HepG2 (cell line): ENCODE measurements around the gene PTK7. TPM values are rescaled to one million over a fixed set of nuclear protein-coding genes. Genes with fewer than 3 reads are reported as not detected.

ENCODE experiments used
- CENPT ChIP-seq: sonication (generic); formaldehyde crosslinking; IDR thresholded peaks from 2 replicates; pipeline ENCODE4 v1.8.0; 2022; ENCODE audit warnings: low read depth, mild to moderate bottlenecking, moderate library complexity, missing genetic modification reagents
- IRF2 ChIP-seq: IDR thresholded peaks from 2 replicates; pipeline ENCODE4 v1.6.1; 2018; ENCODE audit warnings: missing genetic modification reagents, missing compliant biosample characterization
- NAIF1 ChIP-seq: sonication (generic); formaldehyde crosslinking; IDR thresholded peaks from 2 replicates; pipeline ENCODE4 v1.5.0; 2020; ENCODE audit warnings: mild to moderate bottlenecking, missing genetic modification reagents, borderline replicate concordance
- SKI ChIP-seq: fragments of 450-650 bp; IDR thresholded peaks from one replicate; pipeline ENCODE4 v1.6.1; 2018; ENCODE audit warnings: mild to moderate bottlenecking; ENCODE audit not compliant: partially characterized antibody
- ZNF17 ChIP-seq: sonication (generic); formaldehyde crosslinking; IDR thresholded peaks from 2 replicates; pipeline ENCODE4 v1.5.0; 2020; ENCODE audit warnings: mild to moderate bottlenecking, missing genetic modification reagents
- polyA plus RNA-seq, 8 experiments: library from polyadenylated mRNA; depleted of rRNA in 3 of 8; stranded (reverse) in 7 of 8; unstranded in 1 of 8; fragments of >200 nt; fragmentation: Illumina TruSeq in 4 of 8; extraction: Trizol in 4 of 8; gene quantifications; 2 replicates each; pipeline versions ENCODE4 v1.2.1 to v1.2.3, GENCODE V29; 2011 to 2016; ENCODE audit warnings: low read depth in 4 of 8, missing spikeins in 1 of 8, mixed read lengths in 1 of 8; ENCODE audit not compliant: insufficient read depth in 1 of 8
- total RNA-seq, 5 experiments: library from RNA; depleted of rRNA; stranded (reverse); fragments of >200 nt; fragmentation: Illumina TruSeq; extraction: Trizol; gene quantifications; 2 replicates each; pipeline ENCODE4 v1.2.3, GENCODE V29; 2016; ENCODE audit warnings: low read depth in 1 of 5
- TF ChIP-seq, protein P1 (sequence below): sonication (generic); formaldehyde crosslinking; IDR thresholded peaks from 2 replicates; pipeline ENCODE4 v1.4.0; 2020; ENCODE audit warnings: missing genetic modification reagents, borderline replicate concordance
- TF ChIP-seq, protein P2 (sequence below): sonication (generic); formaldehyde crosslinking; IDR thresholded peaks from 2 replicates; pipeline ENCODE4 v1.5.0; 2020; ENCODE audit warnings: mild to moderate bottlenecking, missing genetic modification reagents
- TF ChIP-seq, protein P3 (sequence below): sonication (generic); formaldehyde crosslinking; IDR thresholded peaks from 2 replicates; pipeline ENCODE4 v1.4.0; 2020; ENCODE audit warnings: mild to moderate bottlenecking, missing genetic modification reagents
- TF ChIP-seq, protein P4 (sequence below): sonication (generic); formaldehyde crosslinking; IDR thresholded peaks from 2 replicates; pipeline ENCODE4 v1.4.0; 2020; ENCODE audit warnings: missing genetic modification reagents
- TF ChIP-seq, protein P5 (sequence below): sonication (generic); formaldehyde crosslinking; IDR thresholded peaks from 2 replicates; pipeline ENCODE4 v1.5.0; 2020; ENCODE audit warnings: missing genetic modification reagents, mild to moderate bottlenecking, borderline replicate concordance
- TF ChIP-seq, protein P6 (sequence below): sonication (generic); formaldehyde crosslinking; IDR thresholded peaks from 2 replicates; pipeline ENCODE4 v1.8.1; 2023; ENCODE audit warnings: missing genetic modification reagents, inconsistent platforms, borderline replicate concordance

PTK7 gene
- total and polyA plus RNA-seq, 2 of the 13 experiments (the other 11 are each of a cell fraction or from before 2014, with no cell fraction given): 98.5 to 99.8 TPM

DNA sequence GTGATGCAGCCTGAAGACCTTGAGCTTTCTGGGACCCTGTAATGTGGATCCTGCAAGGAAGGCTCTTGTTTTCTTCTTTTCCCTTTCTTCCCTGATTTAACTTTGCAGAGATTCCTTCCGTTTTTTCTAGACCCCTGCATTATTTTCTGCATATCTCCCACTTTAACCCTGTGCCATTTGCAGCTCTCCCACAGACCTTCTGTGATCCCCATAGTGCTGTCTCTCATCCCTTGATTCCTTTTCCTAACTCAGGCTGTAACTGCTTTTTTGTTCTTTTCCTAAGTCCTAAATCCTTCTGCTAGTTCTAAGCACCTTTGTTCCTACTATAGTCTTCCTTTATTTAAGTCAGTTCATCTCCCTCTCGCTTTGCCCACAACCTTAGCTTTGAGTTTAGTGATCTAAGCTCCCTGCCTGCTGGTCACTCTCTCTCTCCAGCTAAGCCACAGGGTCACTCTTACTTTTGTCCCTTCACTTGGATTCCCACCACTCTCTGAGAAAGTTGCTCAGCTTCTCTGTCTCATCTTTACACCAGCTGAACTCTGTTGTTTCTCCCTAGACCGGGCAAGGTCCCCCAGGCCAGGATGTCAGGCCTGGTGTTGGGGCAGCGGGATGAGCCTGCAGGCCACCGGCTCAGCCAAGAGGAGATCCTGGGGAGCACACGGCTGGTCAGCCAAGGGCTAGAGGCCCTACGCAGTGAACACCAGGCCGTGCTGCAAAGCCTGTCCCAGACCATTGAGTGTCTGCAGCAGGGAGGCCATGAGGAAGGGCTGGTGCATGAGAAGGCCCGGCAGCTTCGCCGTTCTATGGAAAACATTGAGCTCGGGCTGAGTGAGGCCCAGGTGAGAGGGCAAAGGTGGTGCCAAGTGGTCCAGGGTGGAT is 15.1 kb upstream of the PTK7 start (continued):
- TF ChIP-seq, protein P1, sequence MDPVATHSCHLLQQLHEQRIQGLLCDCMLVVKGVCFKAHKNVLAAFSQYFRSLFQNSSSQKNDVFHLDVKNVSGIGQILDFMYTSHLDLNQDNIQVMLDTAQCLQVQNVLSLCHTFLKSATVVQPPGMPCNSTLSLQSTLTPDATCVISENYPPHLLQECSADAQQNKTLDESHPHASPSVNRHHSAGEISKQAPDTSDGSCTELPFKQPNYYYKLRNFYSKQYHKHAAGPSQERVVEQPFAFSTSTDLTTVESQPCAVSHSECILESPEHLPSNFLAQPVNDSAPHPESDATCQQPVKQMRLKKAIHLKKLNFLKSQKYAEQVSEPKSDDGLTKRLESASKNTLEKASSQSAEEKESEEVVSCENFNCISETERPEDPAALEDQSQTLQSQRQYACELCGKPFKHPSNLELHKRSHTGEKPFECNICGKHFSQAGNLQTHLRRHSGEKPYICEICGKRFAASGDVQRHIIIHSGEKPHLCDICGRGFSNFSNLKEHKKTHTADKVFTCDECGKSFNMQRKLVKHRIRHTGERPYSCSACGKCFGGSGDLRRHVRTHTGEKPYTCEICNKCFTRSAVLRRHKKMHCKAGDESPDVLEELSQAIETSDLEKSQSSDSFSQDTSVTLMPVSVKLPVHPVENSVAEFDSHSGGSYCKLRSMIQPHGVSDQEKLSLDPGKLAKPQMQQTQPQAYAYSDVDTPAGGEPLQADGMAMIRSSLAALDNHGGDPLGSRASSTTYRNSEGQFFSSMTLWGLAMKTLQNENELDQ (CRISPR knock-in tag): peak; percentile 76; the same call in 1 of the 2 replicates
- TF ChIP-seq NAIF1 (CRISPR knock-in tag): peak; percentile 48; the same call in 1 of the 2 replicates
- TF ChIP-seq IRF2 (CRISPR knock-in tag): no peak
- TF ChIP-seq, protein P2, sequence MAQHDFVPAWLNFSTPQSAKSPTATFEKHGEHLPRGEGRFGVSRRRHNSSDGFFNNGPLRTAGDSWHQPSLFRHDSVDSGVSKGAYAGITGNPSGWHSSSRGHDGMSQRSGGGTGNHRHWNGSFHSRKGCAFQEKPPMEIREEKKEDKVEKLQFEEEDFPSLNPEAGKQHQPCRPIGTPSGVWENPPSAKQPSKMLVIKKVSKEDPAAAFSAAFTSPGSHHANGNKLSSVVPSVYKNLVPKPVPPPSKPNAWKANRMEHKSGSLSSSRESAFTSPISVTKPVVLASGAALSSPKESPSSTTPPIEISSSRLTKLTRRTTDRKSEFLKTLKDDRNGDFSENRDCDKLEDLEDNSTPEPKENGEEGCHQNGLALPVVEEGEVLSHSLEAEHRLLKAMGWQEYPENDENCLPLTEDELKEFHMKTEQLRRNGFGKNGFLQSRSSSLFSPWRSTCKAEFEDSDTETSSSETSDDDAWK (CRISPR knock-in tag): no peak
- TF ChIP-seq, protein P3, sequence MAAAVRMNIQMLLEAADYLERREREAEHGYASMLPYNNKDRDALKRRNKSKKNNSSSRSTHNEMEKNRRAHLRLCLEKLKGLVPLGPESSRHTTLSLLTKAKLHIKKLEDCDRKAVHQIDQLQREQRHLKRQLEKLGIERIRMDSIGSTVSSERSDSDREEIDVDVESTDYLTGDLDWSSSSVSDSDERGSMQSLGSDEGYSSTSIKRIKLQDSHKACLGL (CRISPR knock-in tag): no peak
- no peak for TF ChIP-seq CENPT (CRISPR knock-in tag)
- TF ChIP-seq, protein P4, sequence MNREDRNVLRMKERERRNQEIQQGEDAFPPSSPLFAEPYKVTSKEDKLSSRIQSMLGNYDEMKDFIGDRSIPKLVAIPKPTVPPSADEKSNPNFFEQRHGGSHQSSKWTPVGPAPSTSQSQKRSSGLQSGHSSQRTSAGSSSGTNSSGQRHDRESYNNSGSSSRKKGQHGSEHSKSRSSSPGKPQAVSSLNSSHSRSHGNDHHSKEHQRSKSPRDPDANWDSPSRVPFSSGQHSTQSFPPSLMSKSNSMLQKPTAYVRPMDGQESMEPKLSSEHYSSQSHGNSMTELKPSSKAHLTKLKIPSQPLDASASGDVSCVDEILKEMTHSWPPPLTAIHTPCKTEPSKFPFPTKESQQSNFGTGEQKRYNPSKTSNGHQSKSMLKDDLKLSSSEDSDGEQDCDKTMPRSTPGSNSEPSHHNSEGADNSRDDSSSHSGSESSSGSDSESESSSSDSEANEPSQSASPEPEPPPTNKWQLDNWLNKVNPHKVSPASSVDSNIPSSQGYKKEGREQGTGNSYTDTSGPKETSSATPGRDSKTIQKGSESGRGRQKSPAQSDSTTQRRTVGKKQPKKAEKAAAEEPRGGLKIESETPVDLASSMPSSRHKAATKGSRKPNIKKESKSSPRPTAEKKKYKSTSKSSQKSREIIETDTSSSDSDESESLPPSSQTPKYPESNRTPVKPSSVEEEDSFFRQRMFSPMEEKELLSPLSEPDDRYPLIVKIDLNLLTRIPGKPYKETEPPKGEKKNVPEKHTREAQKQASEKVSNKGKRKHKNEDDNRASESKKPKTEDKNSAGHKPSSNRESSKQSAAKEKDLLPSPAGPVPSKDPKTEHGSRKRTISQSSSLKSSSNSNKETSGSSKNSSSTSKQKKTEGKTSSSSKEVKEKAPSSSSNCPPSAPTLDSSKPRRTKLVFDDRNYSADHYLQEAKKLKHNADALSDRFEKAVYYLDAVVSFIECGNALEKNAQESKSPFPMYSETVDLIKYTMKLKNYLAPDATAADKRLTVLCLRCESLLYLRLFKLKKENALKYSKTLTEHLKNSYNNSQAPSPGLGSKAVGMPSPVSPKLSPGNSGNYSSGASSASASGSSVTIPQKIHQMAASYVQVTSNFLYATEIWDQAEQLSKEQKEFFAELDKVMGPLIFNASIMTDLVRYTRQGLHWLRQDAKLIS (CRISPR knock-in tag): no peak
- TF ChIP-seq, protein P5, sequence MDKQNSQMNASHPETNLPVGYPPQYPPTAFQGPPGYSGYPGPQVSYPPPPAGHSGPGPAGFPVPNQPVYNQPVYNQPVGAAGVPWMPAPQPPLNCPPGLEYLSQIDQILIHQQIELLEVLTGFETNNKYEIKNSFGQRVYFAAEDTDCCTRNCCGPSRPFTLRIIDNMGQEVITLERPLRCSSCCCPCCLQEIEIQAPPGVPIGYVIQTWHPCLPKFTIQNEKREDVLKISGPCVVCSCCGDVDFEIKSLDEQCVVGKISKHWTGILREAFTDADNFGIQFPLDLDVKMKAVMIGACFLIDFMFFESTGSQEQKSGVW (CRISPR knock-in tag): no peak
- TF ChIP-seq ZNF17 (CRISPR knock-in tag): no peak
- TF ChIP-seq, protein P6, sequence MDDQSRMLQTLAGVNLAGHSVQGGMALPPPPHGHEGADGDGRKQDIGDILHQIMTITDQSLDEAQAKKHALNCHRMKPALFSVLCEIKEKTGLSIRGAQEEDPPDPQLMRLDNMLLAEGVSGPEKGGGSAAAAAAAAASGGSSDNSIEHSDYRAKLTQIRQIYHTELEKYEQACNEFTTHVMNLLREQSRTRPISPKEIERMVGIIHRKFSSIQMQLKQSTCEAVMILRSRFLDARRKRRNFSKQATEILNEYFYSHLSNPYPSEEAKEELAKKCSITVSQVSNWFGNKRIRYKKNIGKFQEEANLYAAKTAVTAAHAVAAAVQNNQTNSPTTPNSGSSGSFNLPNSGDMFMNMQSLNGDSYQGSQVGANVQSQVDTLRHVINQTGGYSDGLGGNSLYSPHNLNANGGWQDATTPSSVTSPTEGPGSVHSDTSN (CRISPR knock-in tag): no peak
- no peak for TF ChIP-seq SKI
